PC-3 (cell line): ENCODE measurements around the gene FASN. TPM values are rescaled to one million over a fixed set of nuclear protein-coding genes. Genes with fewer than 3 reads are reported as not detected.

Experiments
- ATAC-seq: fragments of 200-7000 bp; cut with Tn5 transposase; 2 replicates; pipeline ENCODE4 v1.9.1; 2020; ENCODE audit warnings: mild to moderate bottlenecking, moderate library complexity
- BruUV-seq: library from RNA; stranded (reverse); fragments of 400-500 nt; replicated peaks from 2 replicates; lab custom pipeline; 2021; lab: Mats Ljungman, UMichigan
- CTCF ChIA-PET: fragments of 300-600 bp; sonication (Branson Sonifier 250); formaldehyde crosslinking; loops from one replicate; lab custom pipeline; 2022; ENCODE audit warnings: antibody characterized with exemption; lab: Charles Lee
- POLR2A ChIA-PET: fragments of 300-600 bp; sonication (Branson Sonifier 250); formaldehyde crosslinking; loops from one replicate; lab custom pipeline; 2022; ENCODE audit warnings: antibody characterized with exemption; ENCODE audit not compliant: unreplicated experiment; lab: Charles Lee
- DNase-seq: peaks from one replicate; pipeline ENCODE4 v3.0.0-alpha.2; 2015
- H2AFZ ChIP-seq: fragments of 300-600 bp; sonication (generic); 2 replicates; pipeline ENCODE4 v1.6.0; 2016; ENCODE audit warnings: antibody characterized with exemption, low read length
- H3F3A ChIP-seq: fragments of 300-600 bp; sonication (generic); one replicate; pipeline ENCODE4 v1.6.0; 2017; ENCODE audit warnings: antibody characterized with exemption, low read length, control low read depth, mild to moderate bottlenecking; ENCODE audit not compliant: unreplicated experiment
- H3K27ac ChIP-seq: fragments of 300-600 bp; sonication (generic); 2 replicates; pipeline ENCODE4 v1.5.1; 2016; ENCODE audit warnings: mild to moderate bottlenecking, low read length
- H3K27me3 ChIP-seq: fragments of 300-600 bp; sonication (generic); 2 replicates; pipeline ENCODE4 v1.6.1; 2016; ENCODE audit warnings: low read length, mixed read lengths
- H3K36me3 ChIP-seq: fragments of 300-600 bp; sonication (generic); 2 replicates; pipeline ENCODE4 v1.6.1; 2016; ENCODE audit warnings: low read depth, mixed run types, low read length, mixed read lengths
- H3K4me1 ChIP-seq: fragments of 300-600 bp; sonication (generic); 2 replicates; pipeline ENCODE4 v1.5.1; 2016; ENCODE audit warnings: low read length; ENCODE audit not compliant: insufficient read depth
- H3K4me2 ChIP-seq: fragments of 300-600 bp; sonication (generic); 2 replicates; pipeline ENCODE4 v1.6.0; 2016; ENCODE audit warnings: low read length
- H3K4me3 ChIP-seq: fragments of 300-600 bp; sonication (generic); 2 replicates; pipeline ENCODE4 v1.5.1; 2016; ENCODE audit warnings: mild to moderate bottlenecking, low read length, mixed read lengths
- H3K79me2 ChIP-seq: fragments of 300-600 bp; sonication (generic); 2 replicates; pipeline ENCODE4 v1.6.1; 2017; ENCODE audit warnings: low read length, mixed read lengths
- H3K9ac ChIP-seq: fragments of 300-600 bp; sonication (generic); 2 replicates; pipeline ENCODE4 v1.6.0; 2016; ENCODE audit warnings: mild to moderate bottlenecking, low read length
- H3K9me2 ChIP-seq: fragments of 300-600 bp; sonication (generic); replicated peaks from 2 replicates; pipeline ENCODE4 v1.6.1; 2016; ENCODE audit warnings: mixed run types, low read length, mixed read lengths
- H3K9me3 ChIP-seq: fragments of 300-600 bp; sonication (generic); 2 replicates; pipeline ENCODE4 v1.6.1; 2016; ENCODE audit warnings: low read length, mixed read lengths
- H4K20me1 ChIP-seq: fragments of 300-600 bp; sonication (generic); 2 replicates; pipeline ENCODE4 v1.6.1; 2016; ENCODE audit warnings: low read length, mixed read lengths
- EZH2 ChIP-seq: fragments of 300-600 bp; sonication (generic); IDR thresholded peaks from one replicate; pipeline ENCODE4 v1.6.1; 2017; ENCODE audit warnings: antibody characterized with exemption, mild to moderate bottlenecking, low read length; ENCODE audit not compliant: unreplicated experiment
- EZH2phosphoT487 ChIP-seq: fragments of 300-600 bp; sonication (generic); IDR thresholded peaks from 2 replicates; pipeline ENCODE4 v1.6.1; 2018; ENCODE audit warnings: mild to moderate bottlenecking, antibody characterized with exemption, low read length, borderline replicate concordance
- intact Hi-C: fragments of 100-400 bp; cut with micrococcal nuclease; formaldehyde crosslinking; loops from 2 replicates; pipeline ENCODE4 v1.9.0; 2023
- total RNA-seq: library from RNA; depleted of rRNA; stranded (reverse); fragments of >200 nt; gene quantifications from 2 replicates; pipeline ENCODE4 v1.2.3, GENCODE V29; 2014
- TF ChIP-seq, protein P1 (sequence below): fragments of 300-600 bp; sonication (generic); conservative IDR thresholded peaks from 2 replicates; pipeline ENCODE4 v1.5.1; 2017; ENCODE audit warnings: antibody characterized with exemption, low read depth, mild to moderate bottlenecking, low read length

FASN gene
- total RNA-seq, 1 experiment from 2014 or later, result 269 TPM

DNA sequence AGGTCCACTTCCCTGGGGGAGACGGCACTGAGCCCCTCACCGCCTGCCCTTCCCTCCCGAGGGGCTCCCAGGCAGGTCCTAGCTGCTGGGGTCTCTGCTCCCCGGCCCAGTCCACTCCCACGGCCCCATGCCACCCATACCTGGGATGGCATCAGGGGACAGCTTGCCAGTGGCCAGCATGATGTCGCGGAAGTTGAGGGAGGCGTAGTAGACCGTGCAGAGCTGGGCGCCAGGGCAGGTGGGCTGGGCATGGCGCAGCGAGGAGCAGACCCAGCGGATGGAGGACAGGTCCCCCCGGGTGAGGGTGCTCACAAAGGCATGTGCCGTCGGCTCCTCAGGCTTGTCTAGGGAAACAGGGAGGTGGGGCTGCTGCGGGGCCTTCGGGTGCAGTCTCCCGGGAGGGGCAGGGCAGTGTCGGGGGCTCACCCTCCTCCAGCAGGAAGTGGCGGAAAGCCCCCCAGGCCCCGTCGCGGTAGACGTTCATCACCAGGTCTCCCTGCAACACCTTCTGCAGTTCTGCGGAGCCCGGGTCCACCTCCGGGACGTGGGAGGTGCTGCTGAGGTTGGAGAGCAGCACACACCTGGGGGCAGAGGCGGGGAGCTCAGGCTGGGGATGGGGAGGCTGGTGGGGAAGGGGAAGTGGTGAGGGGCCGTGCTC is 13.5 kb downstream of the FASN start:
- ATAC-seq (no peak), DNase-seq (no peak)
- Histone ChIP-seq H3K27me3 (no peaks in the 10 kb centered on the region), H3K79me2 (no peaks in the 10 kb centered on the region), H3K27ac (no peak overlapping the region), H3K9me2 (no peaks in the 10 kb centered on the region), H3K4me2 (no peak overlapping the region), H3F3A (no peaks in the 10 kb centered on the region), H3K4me1 (no peaks in the 10 kb centered on the region), H4K20me1 (no peaks in the 10 kb centered on the region), H3K9ac (no peak overlapping the region), H3K9me3 (no peaks in the 10 kb centered on the region), H2AFZ (no peak overlapping the region), H3K4me3 (no peak overlapping the region), H3K36me3 (peaks cover 79% of the 10 kb centered on the region)
- CTCF ChIA-PET, result no interaction called here
- TF ChIP-seq, protein P1, sequence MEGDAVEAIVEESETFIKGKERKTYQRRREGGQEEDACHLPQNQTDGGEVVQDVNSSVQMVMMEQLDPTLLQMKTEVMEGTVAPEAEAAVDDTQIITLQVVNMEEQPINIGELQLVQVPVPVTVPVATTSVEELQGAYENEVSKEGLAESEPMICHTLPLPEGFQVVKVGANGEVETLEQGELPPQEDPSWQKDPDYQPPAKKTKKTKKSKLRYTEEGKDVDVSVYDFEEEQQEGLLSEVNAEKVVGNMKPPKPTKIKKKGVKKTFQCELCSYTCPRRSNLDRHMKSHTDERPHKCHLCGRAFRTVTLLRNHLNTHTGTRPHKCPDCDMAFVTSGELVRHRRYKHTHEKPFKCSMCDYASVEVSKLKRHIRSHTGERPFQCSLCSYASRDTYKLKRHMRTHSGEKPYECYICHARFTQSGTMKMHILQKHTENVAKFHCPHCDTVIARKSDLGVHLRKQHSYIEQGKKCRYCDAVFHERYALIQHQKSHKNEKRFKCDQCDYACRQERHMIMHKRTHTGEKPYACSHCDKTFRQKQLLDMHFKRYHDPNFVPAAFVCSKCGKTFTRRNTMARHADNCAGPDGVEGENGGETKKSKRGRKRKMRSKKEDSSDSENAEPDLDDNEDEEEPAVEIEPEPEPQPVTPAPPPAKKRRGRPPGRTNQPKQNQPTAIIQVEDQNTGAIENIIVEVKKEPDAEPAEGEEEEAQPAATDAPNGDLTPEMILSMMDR, result no peak
- no peak for TF ChIP-seq EZH2
- TF ChIP-seq EZH2phosphoT487, result no peak
- intact Hi-C loops, result no loop called here
- POLR2A ChIA-PET, result no interaction called here
- no TSS peak for BruUV-seq

DNA sequence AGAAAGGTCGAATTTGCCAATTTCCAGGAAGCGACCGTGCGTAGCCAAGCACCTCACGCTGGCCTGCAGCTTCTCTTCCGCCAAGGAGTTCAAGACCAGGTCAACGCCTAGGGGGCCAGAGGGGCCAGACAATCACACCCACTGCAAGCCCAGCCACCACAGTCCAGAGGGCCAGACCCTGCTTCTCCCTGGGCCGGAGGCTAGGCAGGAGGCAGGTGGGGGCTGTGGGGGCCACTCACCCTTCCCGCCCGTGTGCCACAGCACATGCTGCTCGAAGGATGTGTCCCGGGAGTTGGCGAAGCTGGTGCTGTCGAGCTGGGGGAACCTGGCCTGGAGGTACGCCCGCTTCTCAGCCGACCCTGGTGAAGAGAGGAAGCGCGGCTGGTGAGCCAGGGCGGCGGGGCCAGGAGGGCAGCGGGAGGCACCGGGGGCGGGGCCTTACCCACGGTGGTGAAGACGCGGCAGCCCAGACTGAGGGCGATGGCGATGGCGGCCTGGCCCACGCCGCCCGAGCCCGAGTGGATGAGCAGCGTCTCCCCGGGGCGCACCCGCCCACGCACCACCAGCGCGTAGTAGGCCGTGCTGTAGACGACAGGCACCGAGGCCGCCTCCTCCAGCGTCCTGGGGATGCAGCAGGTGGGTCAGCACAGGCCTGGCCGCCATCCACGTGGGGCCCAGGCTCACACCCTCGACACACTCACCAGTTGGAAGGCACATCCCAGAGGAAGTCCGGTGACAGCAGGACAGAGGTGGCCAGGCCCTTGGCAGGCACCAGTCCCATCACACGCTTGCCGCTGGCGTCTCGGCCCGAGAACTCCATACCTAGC is 14.3 kb downstream of the FASN start:
- ChIA-PET CTCF (no interaction called here), POLR2A (no interaction called here)
- TF ChIP-seq EZH2, result no peak
- TF ChIP-seq EZH2phosphoT487, result no peak
- H3K27ac ChIP-seq, result no peak overlapping the region
- no peak overlapping the region for H3K4me2 ChIP-seq
- ATAC-seq, result no peak
- DNase-seq, result no peak
- no peaks in the 10 kb centered on the region for H3K9me2 ChIP-seq
- peaks cover 71% of the 10 kb centered on the region for H3K36me3 ChIP-seq
- intact Hi-C loops, result no loop called here
- H3K4me3 ChIP-seq, result no peak overlapping the region
- no peak overlapping the region for H2AFZ ChIP-seq
- no peaks in the 10 kb centered on the region for H4K20me1 ChIP-seq
- no peaks in the 10 kb centered on the region for H3K9me3 ChIP-seq
- H3F3A ChIP-seq, result no peaks in the 10 kb centered on the region
- H3K27me3 ChIP-seq, result no peaks in the 10 kb centered on the region
- H3K9ac ChIP-seq, result no peak overlapping the region
- no peaks in the 10 kb centered on the region for H3K79me2 ChIP-seq
- H3K4me1 ChIP-seq, result no peaks in the 10 kb centered on the region
- no TSS peak for BruUV-seq

DNA sequence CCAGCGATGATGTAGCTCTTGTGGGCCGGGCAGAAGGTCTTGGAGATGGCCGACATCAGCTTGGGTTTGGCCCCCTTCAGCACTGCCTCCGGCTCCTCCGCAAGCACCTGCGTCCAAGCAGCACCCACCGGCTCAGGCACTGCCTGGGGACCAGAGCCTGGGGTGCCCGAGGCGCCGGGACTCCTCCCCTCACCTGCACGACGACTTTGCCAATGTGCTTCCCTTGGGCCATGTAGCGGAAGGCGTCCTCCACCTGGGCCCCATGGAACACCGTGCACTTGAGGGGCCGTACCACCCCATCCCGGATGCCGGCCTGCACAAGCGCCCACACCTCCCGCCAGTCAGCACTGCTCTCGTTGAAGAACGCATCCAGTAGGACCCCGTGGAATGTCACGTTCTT is 15.0 kb downstream of the FASN start:
- Histone ChIP-seq H3K9me2 (no peaks in the 10 kb centered on the region), H3K27ac (no peak overlapping the region), H3K4me2 (no peak overlapping the region), H3K4me1 (no peaks in the 10 kb centered on the region), H3K4me3 (no peak overlapping the region), H3K9ac (no peak overlapping the region), H3F3A (no peaks in the 10 kb centered on the region), H4K20me1 (no peaks in the 10 kb centered on the region), H2AFZ (no peak overlapping the region), H3K27me3 (no peaks in the 10 kb centered on the region), H3K79me2 (no peaks in the 10 kb centered on the region), H3K9me3 (no peaks in the 10 kb centered on the region), H3K36me3 (peaks cover 70% of the 10 kb centered on the region)
- intact Hi-C loops, result no loop called here
- ATAC-seq (no peak), DNase-seq (no peak)
- ChIA-PET POLR2A (no interaction called here), CTCF (no interaction called here)
- no peak for TF ChIP-seq EZH2phosphoT487
- no peak for TF ChIP-seq EZH2
- TF ChIP-seq, protein P1, result no peak
- BruUV-seq, result TSS peak; percentile 40
